Effector memory CD4-positive, alpha-beta T cell (primary cell): ENCODE measurements around the gene YWHAG.
A peak's percentile ranks its signal among the peaks of the same experiment; 100 is the strongest.
"Not testable (repeated sequence)": the region's sequence is repeated elsewhere in the genome, so short reads cannot be mapped to it uniquely, and the experiment has no call there.

Experiments
- DNase-seq, 3 donors: peaks; one replicate each; pipeline ENCODE4 v3.0.0-alpha.2; 2020
- H3K27ac ChIP-seq: 2 replicates; pipeline ENCODE4 v1.7.0; 2013; ENCODE audit warnings: mild to moderate bottlenecking, low read length, moderate library complexity; ENCODE audit not compliant: insufficient read depth, poor library complexity, severe bottlenecking
- H3K27me3 ChIP-seq: replicated peaks from 2 replicates; pipeline ENCODE4 v1.7.0; 2013; ENCODE audit warnings: mild to moderate bottlenecking, low read length; ENCODE audit not compliant: insufficient read depth, control insufficient read depth, poor library complexity, severe bottlenecking
- H3K36me3 ChIP-seq: 2 replicates; pipeline ENCODE4 v1.7.0; 2013; ENCODE audit warnings: mild to moderate bottlenecking, low read length, moderate library complexity; ENCODE audit not compliant: control insufficient read depth, insufficient read depth
- H3K4me1 ChIP-seq: 2 replicates; pipeline ENCODE4 v1.7.0; 2013; ENCODE audit warnings: low read length, mild to moderate bottlenecking; ENCODE audit not compliant: control insufficient read depth, insufficient read depth, poor library complexity, severe bottlenecking
- H3K4me3 ChIP-seq: 2 replicates; pipeline ENCODE4 v1.7.0; 2013; ENCODE audit warnings: low read length, low read depth, mild to moderate bottlenecking; ENCODE audit not compliant: insufficient read depth, poor library complexity, severe bottlenecking
- H3K9me3 ChIP-seq: 2 replicates; pipeline ENCODE4 v1.7.0; 2013; ENCODE audit warnings: mild to moderate bottlenecking, low read length, moderate library complexity; ENCODE audit not compliant: control insufficient read depth

The YWHAG gene

GRCh38 chr7:76291351-76292212, 67.2 kb downstream of the YWHAG start:
- peak; percentile 67 to 70 (median 69) for DNase-seq
- H3K4me3 ChIP-seq = no peak overlapping the region
- no peak overlapping the region for H3K27ac ChIP-seq
- H3K27me3 ChIP-seq = no peaks in the 10 kb centered on the region
- no peaks in the 10 kb centered on the region for H3K9me3 ChIP-seq
- peaks cover 4% of the 10 kb centered on the region for H3K4me1 ChIP-seq
- H3K36me3 ChIP-seq = no peaks in the 10 kb centered on the region

GRCh38 chr7:76290847-76291350, 67.9 kb downstream of the YWHAG start:
- H3K4me1 ChIP-seq, DNase-seq, H3K4me3 ChIP-seq, H3K27me3 ChIP-seq, H3K36me3 ChIP-seq, H3K9me3 ChIP-seq, H3K27ac ChIP-seq: not testable (repeated sequence)

GRCh38 chr7:76286842-76287403, 71.9 kb downstream of the YWHAG start:
- H3K4me3 ChIP-seq = no peak overlapping the region
- no peaks in the 10 kb centered on the region for H3K36me3 ChIP-seq
- no peak overlapping the region for H3K27ac ChIP-seq
- DNase-seq = no peak
- H3K4me1 ChIP-seq = peaks cover 9% of the 10 kb centered on the region
- H3K27me3 ChIP-seq = peaks cover 4% of the 10 kb centered on the region
- H3K9me3 ChIP-seq = no peaks in the 10 kb centered on the region

- no peak overlapping the region for H3K4me3 ChIP-seq
Measured at GRCh38 chr7:76285604-76286374, 73.0 kb downstream of the YWHAG start.

GRCh38 chr7:76283254-76284159, 75.3 kb downstream of the YWHAG start:
- no peak overlapping the region for H3K4me3 ChIP-seq
- peaks cover 8% of the 10 kb centered on the region for H3K4me1 ChIP-seq
- H3K9me3 ChIP-seq = no peaks in the 10 kb centered on the region
- peaks cover 14% of the 10 kb centered on the region for H3K27me3 ChIP-seq
- H3K36me3 ChIP-seq = no peaks in the 10 kb centered on the region
- H3K27ac ChIP-seq = no peak overlapping the region
- DNase-seq = no peak

More at GRCh38 chr7:76285604-76286374, 73.0 kb downstream of the YWHAG start:
- no peak for DNase-seq
- H3K27ac ChIP-seq = no peak overlapping the region
- H3K36me3 ChIP-seq = no peaks in the 10 kb centered on the region
- peaks cover 8% of the 10 kb centered on the region for H3K4me1 ChIP-seq
- H3K27me3 ChIP-seq = peaks cover 14% of the 10 kb centered on the region
- H3K9me3 ChIP-seq = no peaks in the 10 kb centered on the region

GRCh38 chr7:76282344-76283253, 76.2 kb downstream of the YWHAG start:
- Histone ChIP-seq H3K27me3 (peaks cover 14% of the 10 kb centered on the region), H3K9me3 (no peaks in the 10 kb centered on the region), H3K36me3 (no peaks in the 10 kb centered on the region), H3K27ac (no peak overlapping the region), H3K4me1 (peaks cover 8% of the 10 kb centered on the region), H3K4me3 (peak overlapping the region; percentile 34)
- DNase-seq = peak in 2 of 3 donors; percentile 8 to 22

- H3K4me3 ChIP-seq = peak overlapping the region; percentile 34
- no peaks in the 10 kb centered on the region for H3K36me3 ChIP-seq
- no peak for DNase-seq
- peaks cover 14% of the 10 kb centered on the region for H3K27me3 ChIP-seq
- H3K9me3 ChIP-seq = no peaks in the 10 kb centered on the region
- peaks cover 8% of the 10 kb centered on the region for H3K4me1 ChIP-seq
- no peak overlapping the region for H3K27ac ChIP-seq
Measured at GRCh38 chr7:76281706-76282343, 77.0 kb downstream of the YWHAG start.

GRCh38 chr7:76281006-76281705, 77.6 kb downstream of the YWHAG start:
- Histone ChIP-seq H3K36me3 (no peaks in the 10 kb centered on the region), H3K27ac (no peak overlapping the region), H3K4me3 (peak overlapping the region; percentile 46), H3K4me1 (peaks cover 8% of the 10 kb centered on the region), H3K27me3 (peaks cover 17% of the 10 kb centered on the region), H3K9me3 (no peaks in the 10 kb centered on the region)
- no peak for DNase-seq
